GM15510 (cell line): ENCODE measurements around the gene TNIP1.

Experiments used
- POLR2A ChIP-seq: IDR thresholded peaks from 3 replicates; pipeline ENCODE4 v1.6.1; 2011; ENCODE audit warnings: borderline replicate concordance; ENCODE audit not compliant: insufficient read length; ENCODE audit errors: extremely low read depth

TNIP1 gene

DNA sequence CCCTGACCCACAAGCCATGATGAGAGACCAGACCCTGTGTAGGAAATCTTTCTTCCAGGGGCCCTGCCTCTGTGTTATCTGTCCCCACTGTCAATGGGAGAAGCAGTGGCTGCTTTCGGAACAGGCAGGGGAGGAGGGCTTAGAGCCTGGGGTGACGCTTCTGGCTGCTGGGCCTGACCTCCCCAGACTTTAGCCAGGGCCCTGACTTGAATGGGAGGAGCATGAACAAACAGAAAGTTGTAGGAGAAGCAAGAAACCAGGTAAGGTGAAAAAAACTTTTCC is 72.7 kb downstream of the TNIP1 start:
- TF ChIP-seq POLR2A, result no peak

DNA sequence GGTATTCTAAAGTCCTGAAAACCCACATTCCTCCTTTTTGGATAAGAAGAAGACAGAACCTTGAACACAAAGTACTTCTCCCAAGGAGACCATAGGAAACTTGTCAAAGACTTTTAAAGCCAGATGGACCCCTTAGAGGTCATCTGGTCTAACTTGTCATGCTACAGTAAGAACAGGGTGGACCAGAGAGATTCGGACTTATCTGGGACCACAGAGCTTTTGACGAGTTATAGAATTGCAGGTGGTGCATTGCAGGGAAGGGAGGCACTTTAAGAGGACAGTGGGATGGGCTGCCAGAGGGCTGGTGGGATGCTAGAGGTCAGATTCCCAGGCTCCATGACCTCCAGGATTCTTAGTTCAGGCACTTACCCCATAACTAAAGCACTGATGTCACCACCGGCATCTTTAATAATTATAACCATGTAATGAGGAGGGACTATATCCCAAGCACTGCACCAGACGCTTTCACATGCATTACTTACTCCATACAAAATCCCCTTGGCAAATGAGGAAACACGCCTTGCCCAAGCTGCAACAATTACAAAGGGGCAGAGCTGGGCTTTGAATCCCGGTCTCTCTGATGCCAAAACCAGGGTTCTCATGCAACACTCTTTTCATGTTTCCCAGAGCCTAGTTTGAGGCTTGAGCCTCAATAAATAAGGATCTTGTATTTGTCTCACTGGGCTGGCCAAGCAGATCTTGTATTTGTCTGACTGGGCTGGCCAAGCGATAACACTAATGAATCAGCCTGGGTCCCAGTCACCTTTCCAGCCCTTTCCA is 73.2 kb downstream of the TNIP1 start:
- TF ChIP-seq POLR2A, result no peak

DNA sequence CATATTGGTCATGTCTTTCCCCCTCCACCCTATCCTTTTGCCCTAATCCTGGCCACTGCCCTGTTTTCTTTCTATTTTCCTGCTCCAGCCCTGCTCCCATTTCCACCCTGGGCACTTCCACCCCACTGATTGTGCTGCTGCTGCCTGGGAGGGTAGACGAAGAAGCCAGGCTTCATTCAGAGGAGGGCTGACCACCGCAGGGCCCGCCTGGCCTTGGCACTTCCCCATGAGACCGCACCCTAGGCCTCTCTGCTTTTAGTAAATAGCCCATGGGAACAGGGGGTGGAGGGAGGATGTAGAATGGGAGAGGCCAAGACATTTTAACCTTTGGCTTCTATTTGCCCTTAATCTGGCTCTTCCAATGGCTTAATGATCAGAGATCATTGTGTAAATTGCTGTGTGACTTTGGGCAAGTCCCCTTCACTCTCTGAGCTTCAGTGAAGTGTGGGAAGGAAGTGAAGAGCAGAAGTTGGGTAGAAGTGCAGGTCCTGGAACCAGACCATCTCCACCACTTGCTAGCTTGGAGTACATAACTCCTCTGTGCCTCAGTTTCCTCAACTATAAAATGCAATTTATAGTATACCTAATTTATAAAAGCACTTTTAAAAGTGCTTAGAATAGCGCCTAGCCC is 74.0 kb downstream of the TNIP1 start:
- no peak for TF ChIP-seq POLR2A

DNA sequence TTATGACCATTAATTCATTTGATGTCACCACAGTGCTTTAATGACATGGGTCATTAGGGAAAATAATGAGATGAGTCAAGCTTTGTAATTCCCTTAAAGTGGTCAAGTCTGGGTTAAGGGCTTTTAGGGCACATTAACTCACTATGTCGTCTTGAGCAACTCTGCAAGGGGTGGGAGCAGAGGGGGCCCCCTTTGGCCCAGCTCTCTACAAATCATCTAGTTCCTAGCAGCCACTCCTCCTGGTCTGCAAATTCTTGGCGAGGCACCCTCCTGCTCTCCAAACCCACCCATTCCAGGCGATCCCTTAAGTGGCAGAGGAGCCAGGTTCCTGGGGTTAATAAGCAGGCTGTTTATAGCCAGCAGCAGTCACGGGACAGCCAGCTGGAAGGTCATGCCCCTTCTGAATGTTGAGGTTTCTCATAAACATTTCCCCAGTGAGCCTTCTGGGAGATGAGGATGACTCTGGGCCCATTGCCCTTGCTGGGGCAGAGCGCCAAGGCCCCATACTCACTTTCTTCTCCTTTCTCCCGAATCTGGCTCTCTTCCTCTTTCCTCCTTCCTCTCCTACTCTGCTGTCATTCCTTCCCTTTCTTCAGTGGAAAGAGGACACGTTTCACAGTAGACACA is 74.8 kb downstream of the TNIP1 start:
- no peak for TF ChIP-seq POLR2A

DNA sequence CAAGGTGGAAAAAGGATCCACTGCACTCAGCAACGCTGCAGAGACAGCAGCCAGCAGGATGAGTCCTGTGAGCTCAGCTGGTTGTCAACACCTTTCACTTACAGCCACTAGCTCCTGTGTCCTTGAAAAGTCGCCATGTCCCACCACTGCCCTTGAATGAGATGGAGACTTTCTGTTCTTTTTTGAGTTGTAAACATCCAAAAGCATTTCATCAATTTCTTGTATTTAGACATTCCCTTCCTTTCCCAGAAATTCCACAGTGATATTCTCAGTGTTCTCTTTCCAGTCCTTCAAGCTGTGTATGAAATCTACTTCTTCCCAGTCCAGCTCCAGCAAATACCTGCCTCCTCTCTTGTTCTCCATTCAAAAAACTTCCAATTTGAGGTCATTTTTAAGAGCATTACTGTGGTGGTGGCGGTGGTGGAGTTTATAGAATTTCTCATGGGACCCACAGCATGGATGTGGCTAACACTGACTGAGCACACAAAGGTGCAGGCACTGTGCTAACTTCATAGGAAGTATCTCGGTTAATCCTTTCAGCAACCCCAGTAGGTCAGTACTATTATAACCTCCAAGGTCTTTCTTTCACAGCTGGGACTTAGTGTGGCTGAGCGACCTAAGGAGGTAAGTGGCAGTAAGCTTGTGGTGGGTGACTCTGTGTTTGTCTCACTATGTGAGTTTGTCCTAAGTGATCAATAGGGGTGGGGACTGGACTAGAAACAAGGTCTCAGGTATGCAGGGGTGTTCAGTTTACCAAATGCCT is 75.5 kb downstream of the TNIP1 start:
- no peak for TF ChIP-seq POLR2A

DNA sequence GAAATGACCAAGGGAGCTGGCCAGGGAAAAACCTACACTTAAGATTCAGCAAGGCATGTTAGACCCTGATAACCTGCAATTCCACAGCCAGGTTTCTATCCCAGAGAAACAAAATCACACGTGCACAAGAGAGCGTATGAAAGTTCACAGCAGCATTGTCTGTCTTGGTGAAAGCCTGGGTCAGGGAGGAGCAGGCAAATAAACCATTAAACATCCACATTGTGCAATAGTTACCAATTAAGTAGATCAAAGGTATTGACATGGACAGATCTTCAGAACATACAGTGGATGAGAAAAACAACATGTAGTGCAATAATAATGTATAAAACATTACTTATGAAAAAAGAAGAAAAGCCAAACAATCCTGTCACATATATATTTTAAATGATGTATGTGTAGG is 76.3 kb downstream of the TNIP1 start:
- no peak for TF ChIP-seq POLR2A

DNA sequence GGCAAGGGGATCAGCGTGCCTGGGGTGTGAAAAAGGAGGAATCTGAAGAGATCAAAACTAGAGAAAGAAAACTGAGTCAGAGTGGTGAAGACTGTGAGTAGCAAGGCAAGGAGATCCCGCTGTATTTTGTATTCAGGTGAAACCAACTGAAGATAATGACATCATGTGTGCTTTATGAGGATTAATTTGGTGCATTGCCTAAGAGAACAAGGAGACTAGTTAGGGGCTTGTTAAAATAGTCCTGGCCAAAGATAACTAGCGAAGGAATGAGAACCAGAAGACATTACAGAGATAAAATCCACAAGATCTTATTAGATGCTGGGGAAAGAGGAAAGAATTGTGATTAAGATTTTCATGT is 77.4 kb downstream of the TNIP1 start:
- no peak for TF ChIP-seq POLR2A

DNA sequence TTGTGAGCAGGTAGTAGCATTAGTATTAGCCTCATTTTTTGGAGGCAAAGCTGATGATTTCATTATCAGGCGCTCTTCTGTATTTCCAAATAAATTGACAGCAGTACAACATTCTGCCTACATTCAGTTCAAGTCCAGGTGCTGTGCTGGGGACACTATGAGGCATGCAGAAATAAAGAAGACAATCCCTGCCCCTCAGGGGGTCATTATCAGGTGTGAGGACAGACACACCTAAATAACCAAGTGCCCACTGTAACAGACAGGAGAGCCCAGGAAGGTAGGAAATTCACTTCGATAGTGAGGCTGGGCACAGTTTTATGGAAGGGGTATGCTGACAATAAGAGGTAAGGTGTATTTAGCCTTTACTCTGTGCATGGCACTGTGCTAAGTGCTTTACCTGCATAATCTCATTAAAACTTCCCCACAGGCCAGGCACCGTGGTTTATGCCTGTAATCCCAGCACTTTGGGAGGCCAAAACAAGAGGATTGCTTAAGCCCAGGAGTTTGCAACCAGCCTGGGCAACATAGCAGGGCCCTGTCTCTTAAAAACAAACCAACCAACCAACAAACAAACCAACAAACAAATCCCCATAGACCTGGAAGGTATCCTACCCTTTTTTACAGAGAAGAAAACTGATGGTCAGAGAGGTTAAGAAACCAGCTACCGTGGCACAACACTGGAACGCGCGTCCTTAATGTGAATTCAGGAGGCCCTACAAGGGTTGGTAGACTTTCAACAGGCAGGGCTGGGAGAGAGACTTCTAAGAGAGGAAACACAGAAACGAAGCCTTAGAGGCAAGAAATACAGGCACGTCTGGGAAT is 77.9 kb downstream of the TNIP1 start:
- no peak for TF ChIP-seq POLR2A

DNA sequence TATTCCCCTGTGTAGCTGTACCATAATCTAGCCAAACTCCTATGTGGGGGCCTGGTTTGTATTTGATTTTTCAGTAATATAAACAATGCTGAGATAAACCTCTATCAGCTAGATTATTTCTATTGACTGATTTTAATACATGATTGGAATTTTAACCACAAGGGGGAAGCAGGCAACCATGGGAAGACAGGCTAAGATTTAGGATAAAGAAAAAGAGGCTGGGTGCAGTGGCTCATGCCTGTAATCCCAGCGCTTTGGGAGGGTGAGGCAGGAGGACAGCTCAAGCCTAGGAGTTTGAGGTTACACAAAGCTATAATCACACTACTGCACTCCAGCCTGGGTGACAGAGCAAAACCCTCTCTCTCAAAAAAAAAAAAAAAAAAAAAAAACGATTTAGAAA is 78.6 kb downstream of the TNIP1 start:
- no peak for TF ChIP-seq POLR2A

DNA sequence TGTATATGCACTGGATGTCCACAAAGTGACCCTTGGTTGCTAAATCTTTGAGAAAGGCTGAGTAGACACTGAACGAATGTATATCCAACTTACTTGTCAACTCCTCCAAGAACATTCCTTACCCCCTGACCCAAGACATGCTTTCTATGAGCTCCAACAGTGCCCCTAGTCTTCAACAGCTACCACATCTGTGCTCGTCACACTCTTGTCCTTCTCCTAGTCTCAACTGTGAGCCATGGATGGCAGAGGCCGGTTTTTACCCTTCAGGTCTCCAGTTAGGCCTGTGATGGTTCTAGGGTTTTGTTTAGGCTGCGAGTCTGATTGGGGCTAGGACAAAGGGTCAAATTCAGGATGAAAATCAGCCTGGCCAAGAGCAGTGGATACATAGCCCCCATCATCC is 79.4 kb downstream of the TNIP1 start:
- no peak for TF ChIP-seq POLR2A

DNA sequence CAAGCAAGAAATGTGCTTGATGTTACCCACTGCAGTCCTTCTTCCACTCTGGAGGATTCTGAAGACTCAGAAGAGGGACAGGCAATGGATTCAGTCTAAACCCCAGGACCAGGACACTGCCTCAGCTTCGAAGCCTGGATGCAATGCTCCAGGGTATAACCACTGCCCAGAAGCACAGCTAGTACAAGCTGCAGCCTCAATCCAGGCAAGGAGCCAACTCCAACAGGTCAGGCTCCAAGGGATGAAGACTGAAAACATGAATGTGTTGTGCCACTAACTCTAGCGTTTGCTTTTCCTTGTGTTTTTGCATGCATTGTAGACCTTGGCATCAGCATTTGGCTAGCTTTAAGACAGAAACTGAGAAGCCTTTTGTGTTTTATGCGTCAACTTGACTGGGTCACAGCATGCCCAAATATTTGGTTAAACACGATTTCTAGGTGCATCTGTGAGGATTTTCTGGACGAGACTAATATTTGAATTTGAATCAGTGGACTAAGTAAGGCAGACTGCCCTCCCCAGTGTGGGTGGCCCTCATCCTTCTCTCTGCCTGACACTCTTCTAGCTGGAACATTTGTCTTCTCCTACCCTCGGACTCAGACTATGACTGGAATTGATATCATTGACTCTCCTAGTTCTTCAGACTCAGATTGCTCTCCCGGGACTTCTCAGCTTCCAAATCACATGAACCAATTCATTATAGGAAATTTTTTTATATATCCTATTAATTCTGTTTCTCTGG is 81.0 kb downstream of the TNIP1 start:
- TF ChIP-seq POLR2A, result no peak

DNA sequence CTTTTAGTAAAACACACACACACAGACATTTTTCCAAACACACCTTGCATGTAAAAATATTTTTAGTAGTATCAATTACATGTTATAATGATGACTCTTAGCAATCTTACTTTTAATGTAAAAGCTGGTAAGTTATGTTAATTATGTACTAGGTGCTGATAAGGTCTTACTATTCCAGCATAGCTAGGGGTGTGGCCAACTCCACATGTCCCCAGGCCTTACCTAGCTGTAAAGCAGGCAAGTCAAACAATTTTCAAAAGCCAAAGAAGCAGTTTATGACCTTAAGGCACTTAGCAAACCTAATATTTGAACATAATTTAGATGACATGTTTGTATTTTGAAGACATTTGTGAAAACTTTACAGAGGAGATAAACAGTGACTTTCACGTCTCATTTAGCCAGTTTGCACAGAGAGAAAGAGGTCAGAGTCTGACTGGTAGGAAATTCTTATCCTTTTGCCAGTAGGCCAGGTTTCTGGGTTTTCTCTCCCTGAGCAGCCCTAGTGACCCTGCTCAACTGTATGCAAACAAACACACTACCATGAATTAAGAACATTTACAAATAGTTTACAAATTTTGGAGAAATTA is 86.9 kb downstream of the TNIP1 start:
- TF ChIP-seq POLR2A, result no peak

DNA sequence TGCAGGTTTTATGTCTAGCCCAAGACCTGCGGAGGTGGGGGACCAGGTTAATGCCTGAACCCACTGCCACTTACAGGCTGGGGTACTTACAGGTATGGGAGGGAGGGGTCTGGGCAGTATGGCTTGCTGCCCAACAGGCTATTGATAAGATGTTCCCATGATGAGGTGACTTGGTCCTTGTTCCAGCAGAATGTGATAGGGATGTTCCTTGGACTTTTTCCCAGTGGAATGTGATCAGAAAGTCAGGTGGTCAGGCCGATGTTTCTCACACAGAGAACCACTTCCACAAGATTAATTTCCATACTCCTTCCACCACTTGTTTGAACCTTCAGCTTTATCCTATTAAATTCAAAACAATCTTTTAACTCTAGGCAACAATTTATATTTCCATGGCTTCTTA is 87.4 kb downstream of the TNIP1 start:
- TF ChIP-seq POLR2A, result no peak

DNA sequence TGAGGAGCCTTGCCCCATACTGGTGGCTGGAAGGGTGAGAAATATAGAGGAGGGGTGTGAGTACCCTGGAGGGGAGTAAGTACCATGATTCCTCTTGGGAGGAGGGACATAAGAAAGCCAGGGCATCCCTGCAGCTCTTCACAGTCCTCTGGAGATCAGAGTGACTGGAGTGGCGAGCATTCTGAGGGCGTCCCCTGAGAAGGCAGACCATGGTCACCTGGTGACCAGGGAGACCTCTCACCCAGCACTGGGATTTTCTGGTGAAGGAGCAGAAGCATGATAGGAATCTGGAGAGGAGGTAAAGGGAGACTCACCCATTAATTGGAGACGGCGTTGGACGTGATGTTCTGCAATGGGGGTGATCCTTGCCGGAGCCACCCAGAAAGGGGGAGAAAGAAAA is 88.1 kb downstream of the TNIP1 start:
- no peak for TF ChIP-seq POLR2A
